NCI-H510A treated with DMSO at 0.1 percent for 48 hours (cell line): Measurements from ENCODE around the gene MYO1E.
"Not testable (repeated sequence)": the region's sequence is repeated elsewhere in the genome, so short reads cannot be mapped to it uniquely, and the experiment has no call there.

Source experiments
- DNase-seq: peaks from one replicate; lab custom pipeline; 2025; lab: John Stamatoyannopoulos, UW

Gene MYO1E

GRCh38 chr15:59350421-59350732 is 22.3 kb downstream of the MYO1E start:
- no peak for DNase-seq

DNA sequence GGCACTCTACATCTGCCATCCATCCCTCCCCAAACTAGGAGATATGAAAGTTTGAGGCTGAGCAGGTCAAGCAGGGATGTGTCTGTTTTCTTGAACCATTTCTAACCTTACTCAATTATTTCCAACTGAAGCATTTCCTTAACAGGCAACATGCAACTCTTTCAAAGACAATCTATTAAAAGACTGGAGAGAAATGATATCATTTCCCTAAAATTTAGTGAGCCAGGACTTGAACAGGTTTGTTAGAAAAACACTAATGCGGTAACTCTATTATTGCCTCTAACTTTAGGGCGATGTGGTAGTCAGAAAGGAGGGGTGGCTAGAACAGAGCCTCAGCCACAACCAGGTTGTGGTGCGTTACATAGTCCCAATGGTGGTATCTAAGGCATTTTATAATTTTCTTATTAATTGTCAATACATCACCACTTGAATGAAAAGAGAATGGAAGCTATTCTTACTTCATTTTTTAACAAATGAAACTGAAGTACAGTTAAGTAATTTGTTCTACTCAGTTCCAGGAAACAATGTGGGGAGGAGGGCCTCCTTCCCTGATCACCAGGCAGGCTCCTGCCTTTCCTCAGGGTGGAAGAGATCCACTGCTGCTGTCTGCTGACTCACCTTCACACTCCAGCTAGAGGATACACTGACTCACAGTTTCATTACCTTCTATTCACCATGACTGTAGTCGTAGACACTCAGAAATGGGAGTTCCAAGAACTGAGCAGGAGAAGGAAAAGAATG is 22.8 kb downstream of the MYO1E start:
- no peak for DNase-seq

GRCh38 chr15:59347915-59348314 is 24.8 kb downstream of the MYO1E start:
- DNase-seq = no peak

DNA sequence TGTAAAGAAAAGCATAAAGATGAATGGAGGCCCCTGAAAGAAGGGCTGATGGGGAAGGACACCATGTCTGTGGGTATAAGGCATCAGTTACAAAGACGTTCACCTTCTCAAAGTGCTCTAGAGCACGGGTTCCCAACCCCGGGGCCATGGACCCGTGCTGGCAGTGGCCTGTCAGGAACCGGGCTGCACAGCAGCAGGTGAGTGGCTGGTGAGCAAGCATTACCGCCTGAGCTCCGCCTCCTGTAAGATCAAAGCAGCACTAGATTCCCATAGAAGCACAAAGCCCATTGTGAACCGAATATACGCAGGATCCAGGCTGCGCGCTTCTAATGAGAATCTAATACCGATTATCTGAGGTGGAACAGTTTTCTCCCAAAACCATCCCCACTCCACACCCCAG is 25.7 kb downstream of the MYO1E start:
- DNase-seq = peak; percentile 33

- DNase-seq = no peak
Observed at GRCh38 chr15:59345326-59345725, 27.3 kb downstream of the MYO1E start.

GRCh38 chr15:59344311-59344710 is 28.4 kb downstream of the MYO1E start:
- no peak for DNase-seq

- DNase-seq = peak; percentile 24
Observed at GRCh38 chr15:59340325-59340724, 32.3 kb downstream of the MYO1E start.

DNA sequence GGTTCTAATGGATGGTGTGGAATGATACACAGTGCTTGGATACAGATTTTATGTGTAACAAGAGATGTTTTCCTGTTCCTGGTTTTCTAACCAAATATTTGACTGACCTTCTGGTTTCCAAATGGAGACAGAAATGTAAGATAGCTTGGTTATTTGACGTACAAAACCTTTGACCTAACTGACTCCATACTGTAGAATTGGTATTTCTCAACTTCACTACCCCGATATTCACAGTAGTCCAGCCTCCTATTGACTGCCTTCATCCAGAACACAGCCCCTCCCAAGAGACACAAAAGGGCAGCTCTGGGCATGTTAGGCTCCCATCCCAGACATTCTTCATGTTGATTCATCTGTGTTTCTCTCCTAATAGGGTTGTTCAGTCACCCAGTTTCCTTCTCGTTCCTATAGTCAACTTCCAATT is 33.4 kb downstream of the MYO1E start:
- DNase-seq = no peak

GRCh38 chr15:59338414-59338813 is 34.3 kb downstream of the MYO1E start:
- no peak for DNase-seq

DNA sequence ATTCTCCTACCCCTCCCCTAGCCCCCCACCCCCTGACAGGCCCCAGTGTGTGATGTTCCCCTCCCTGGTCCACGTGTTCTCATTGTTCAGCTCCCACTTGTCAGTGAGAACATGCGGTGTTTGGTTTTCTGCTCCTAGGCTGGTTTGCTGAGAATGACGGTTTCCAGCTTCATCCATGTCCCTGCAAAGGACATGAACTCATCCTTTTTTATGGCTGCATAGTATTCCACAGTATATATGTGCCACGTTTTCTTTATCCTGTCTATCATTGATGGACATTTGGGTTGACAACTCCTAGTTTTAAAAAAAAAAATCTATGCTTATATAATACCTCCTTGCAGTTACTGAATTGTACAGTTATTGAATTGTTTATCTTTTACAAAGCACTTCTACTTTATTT is 35.9 kb downstream of the MYO1E start:
- not testable (repeated sequence) for DNase-seq

- peak; percentile 19 for DNase-seq
Observed at GRCh38 chr15:59335207-59335786, 37.4 kb downstream of the MYO1E start.

- no peak for DNase-seq
Observed at GRCh38 chr15:59334076-59334415, 38.6 kb downstream of the MYO1E start.

DNA sequence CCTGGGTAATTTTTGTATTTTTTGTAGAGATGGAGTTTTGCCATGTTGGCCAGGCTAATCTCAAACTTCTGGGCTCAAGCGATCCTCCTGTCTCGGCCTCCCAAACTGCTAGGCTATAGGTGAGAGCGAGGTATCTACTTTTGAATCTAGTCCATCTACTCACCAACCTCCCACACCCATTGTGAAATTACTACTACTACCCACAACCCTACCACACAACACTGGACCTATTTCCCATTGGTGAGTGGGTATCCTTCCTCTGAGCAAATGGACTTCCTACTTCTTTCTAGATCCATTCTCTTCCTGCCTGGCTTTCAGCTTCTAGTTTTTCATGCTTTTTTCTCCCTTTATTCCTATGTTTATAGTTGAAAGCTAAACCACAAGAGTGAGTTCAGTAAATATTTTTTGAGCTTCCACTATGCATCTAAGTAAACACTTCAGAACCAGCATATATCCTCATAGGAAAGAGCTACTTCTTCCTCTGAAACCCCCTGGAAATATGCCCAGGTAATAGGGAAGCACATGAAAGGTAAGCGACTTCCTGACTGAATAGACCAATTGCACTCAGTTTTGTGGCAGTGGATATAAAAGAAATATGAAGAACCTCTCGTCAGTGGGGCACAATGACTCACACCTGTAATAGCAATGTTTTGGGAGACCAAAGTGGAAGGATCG is 39.1 kb downstream of the MYO1E start:
- DNase-seq = no peak

GRCh38 chr15:59332009-59332408 is 40.7 kb downstream of the MYO1E start:
- no peak for DNase-seq

GRCh38 chr15:59330649-59331048 is 42.0 kb downstream of the MYO1E start:
- DNase-seq = no peak

DNA sequence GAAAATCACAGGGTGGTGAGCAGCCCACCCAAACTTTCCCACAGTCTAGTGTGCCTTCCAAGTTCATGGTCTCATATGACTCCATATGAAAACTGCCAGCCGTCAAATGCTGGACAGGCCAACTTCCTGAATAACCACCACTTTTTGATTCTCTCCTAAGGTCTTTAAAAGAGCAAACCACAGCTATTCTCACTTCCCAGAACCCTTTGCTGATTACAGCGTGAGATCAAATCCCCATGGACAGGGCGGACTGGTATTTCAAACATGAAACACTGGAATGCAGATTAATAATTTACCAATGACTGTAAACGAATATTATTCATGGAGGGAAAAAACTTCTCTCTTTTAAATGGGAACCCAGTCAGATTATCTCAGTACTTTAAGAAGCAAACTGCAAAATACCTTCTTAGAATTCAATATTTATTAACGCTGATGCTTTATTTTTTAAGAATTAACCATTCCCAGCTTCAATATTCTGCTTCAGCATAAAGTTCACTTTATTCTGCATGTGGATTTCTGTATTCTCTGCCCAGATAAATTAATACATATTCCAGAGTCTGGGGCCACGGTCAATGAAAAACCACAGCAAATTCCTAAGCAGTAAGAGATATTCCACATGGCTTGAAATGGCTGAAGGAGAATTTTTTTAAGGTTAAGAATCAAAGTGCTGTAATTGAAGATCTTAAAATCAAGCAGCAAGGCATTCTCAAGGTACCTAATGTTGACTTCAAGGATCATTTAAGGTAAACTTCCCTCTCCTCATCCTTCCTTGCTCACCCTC is 42.9 kb downstream of the MYO1E start:
- no peak for DNase-seq

- no peak for DNase-seq
Observed at GRCh38 chr15:59329091-59329490, 43.6 kb downstream of the MYO1E start.

DNA sequence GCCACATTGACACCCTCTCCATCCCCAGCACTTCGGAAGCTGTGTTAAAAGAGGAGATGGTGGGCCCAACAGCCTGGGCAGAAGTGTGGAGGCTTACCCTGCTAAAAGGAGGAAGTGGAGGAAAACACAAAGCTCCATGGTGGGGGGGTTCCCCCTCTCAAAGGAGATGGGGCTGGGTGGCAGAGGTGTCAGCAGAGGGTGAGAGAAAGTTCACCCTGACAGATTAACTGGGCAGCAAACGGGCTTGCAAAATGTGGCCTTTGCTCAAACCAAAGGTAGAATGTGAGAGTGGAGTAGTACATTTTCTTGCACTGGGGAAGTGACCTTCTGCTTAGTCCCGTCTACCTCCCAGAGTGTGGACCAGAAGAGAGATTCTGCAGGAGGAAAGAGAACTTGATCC is 44.7 kb downstream of the MYO1E start:
- no peak for DNase-seq

DNA sequence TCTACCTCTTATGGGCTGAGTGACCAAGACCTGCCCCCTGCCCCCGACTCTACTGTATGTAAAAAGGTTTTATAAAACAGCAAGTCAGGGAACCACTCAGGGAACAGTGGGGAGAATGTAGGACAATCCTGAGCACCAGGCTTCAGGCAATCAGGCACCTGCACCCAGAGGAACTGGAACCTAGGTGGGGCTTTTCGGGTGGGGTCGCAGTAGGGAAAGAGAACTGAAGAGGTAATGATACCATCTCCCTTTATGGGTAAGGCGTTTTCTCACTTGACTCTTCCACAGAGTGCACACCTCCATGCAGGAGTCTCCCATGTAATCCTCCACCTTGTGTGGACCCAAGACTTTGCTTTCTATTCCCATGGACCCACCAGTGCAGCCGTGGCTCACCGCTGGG is 45.8 kb downstream of the MYO1E start:
- DNase-seq = no peak

- DNase-seq = peak; percentile 18
Observed at GRCh38 chr15:59322056-59322759, 50.5 kb downstream of the MYO1E start.

DNA sequence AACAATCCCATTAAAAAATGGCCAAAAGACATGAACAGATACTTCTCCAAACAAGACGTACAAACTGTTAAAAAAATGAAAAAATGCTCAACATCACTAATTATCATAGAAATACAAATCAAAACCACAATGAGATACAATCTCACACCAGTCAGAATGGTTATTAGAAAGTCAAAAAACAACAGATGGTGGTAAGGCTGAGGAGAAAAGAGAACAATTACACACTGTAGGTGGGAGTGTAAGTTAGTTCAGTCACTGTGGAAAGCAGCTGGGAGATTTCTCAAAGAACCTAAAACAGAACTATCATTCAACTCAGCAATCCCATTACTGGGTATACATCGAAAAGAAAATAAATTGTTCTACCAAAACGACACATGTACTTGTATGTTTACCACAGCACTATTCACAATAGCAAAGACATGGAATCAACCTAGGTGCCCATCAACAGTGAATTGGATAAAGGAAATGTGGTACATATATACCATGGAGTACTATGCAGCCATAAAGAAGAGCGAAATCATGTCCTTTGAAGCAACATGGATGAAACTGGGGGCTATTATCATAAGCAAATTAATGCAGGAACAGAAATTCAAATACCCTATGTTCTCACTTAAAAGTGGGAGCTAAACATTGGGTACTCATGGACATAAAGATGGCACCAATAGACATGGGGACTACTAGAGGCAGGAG is 51.5 kb downstream of the MYO1E start:
- no peak for DNase-seq

- no peak for DNase-seq
Observed at GRCh38 chr15:59317211-59317610, 55.5 kb downstream of the MYO1E start.
